IMR-90 (cell line): ENCODE results near the gene CERS6.

Experiments used
- CTCF ChIP-seq: conservative IDR thresholded peaks from 2 replicates; pipeline ENCODE4 v1.5.1; 2012; ENCODE audit warnings: mild to moderate bottlenecking, low read depth, low read length, improper control_type of control experiment
- POLR2A ChIP-seq: IDR thresholded peaks from 2 replicates; pipeline ENCODE4 v1.6.1; 2012; ENCODE audit warnings: mild to moderate bottlenecking, low read depth, low read length
- RAD21 ChIP-seq: IDR thresholded peaks from 2 replicates; pipeline ENCODE4 v1.6.1; 2012; ENCODE audit warnings: low read length, improper control_type of control experiment
- SMC3 ChIP-seq: fragments of 150-350 bp; IDR thresholded peaks from 2 replicates; pipeline ENCODE4 v1.6.1; 2016; ENCODE audit warnings: low read depth, mild to moderate bottlenecking, antibody characterized with exemption, low read length, moderate library complexity

DNA sequence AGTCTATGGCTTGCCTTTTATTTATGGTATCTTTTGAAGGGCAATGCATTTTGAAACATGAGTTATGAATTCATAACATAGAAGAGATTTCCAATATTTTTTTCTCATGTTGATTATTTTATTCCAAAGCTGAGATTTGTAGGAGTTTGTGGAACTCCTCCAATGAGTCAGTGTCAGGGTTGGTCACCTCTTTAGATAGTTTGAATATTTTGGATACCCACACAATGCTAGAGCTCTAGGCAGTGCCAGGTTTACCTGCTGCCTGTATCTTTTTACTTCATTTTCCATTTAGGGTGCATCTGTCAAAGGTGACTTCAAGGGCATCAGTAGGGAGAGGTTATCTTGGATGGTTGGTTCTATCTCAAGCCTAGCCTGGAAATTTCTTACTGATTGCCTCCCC, 152.7 kb downstream of the CERS6 start:
- no peak for TF ChIP-seq RAD21
- TF ChIP-seq CTCF, result no peak
- no peak for TF ChIP-seq POLR2A
- no peak for TF ChIP-seq SMC3
